GM18867 (cell line): ENCODE results near the gene VASH2.

ENCODE experiments used
- ATAC-seq: cut with Tn5 transposase; IDR thresholded peaks from one replicate; pipeline ENCODE4 v1.9.1; 2021; ENCODE audit warnings: mild to moderate bottlenecking, moderate library complexity; ENCODE audit not compliant: unreplicated experiment

The VASH2 gene

DNA sequence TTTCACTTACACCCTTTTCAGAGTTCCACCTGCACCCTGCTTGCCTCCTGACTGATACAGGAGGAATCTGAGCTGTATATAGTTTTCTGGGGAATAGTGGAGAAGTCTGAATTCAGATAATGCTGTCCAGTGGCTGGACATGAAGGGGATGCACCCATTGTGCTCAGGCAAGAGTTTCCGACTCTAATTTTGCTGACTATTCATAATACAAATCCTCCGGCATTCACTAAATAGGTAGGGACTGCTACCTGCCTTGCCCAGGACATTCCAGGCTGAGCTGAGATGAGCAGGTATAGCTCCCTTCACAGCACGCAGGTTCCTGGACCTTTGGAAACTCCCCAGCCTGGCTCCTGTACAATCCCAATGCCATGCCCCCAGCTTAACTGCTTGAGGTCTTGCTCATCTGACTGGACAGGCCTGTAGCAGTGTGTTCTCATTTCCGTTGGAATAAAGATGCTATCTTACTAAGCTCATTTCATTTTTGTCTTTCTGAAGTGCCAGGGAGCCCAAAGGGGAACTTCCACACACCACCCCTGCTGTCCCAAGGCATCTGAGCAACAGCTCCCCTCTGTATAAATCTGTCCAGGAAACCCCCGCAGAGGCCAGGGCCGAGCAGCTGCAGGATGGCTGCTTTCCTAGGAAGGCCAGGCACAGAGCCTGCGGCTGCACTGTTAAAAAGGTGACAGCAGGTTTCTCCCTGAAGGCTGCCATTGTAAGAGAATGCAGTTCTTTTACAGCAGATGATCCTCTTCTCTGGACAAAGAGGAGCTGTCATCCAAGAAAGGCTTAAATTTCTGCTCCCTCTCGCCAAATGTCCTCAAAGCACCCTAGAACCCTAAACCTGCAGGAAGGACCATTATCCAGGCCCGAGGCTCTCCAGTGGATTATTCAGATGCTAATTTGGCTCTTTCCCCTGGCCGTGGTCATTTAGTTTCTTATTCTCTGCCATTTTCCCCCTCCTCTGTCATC is 21.7 kb upstream of the VASH2 start:
- peak; percentile 58 for ATAC-seq

DNA sequence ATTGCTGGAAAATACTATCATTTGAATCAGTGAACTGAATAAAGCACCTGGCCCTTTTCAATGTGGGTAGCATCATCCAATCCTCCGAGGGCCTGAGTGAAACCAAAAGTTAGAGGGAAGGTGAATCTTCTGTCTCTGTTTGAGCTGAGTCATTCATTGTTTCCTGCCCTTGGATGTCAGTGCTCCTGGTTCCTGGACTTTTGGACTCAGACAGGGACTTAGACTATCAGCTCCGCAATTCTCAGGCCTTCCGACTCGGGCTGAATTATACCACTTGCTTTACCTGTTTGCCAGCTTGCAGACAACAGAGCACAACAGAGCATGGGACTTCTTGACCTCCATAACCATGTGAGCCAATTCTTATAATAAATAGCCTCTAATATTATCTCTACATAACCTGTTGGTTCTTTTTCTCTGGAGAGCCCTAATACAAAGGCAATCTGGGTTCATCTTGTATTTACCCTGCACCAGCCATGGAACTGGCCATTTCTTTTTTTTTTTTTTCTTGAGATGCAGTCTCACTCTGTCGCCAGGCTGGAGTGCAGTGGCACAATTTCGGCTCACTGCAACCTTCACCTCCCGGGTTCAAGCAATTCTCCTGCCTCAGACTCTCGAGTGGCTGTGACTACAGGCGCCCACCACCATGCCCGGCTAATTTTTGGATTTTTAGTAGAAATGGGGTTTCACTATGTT is 19.2 kb upstream of the VASH2 start:
- ATAC-seq, result no peak

DNA sequence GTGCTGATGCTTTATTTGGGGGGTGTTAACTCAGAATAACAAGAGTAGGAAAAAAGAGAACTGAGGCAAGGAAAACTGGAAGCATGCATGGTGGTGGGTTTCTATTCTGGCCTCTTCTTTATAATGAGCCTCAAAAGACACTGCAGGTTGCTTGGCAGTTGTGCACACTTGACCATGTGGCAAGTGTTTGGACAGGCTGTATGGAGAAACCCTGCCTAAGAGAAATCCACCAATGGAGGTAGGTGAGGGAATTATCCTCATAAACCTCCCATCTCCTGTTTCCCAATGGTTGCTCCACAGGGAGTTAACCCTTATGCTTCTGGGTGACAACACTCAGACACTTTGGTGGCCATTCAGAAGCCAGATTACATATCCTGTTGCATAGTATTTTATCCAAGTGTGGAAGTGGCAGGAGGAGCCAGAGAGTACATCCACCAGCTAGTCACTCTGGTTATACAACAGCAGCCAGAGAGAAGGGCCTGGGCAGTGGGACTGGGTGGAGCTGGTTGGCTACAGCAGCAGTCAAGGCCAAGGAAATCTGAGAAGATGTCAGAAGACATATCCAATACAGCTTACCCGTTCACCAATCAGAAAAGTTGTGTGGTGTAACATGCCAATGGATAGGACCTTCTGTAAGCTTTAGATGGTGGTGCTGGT is 16.4 kb upstream of the VASH2 start:
- no peak for ATAC-seq

DNA sequence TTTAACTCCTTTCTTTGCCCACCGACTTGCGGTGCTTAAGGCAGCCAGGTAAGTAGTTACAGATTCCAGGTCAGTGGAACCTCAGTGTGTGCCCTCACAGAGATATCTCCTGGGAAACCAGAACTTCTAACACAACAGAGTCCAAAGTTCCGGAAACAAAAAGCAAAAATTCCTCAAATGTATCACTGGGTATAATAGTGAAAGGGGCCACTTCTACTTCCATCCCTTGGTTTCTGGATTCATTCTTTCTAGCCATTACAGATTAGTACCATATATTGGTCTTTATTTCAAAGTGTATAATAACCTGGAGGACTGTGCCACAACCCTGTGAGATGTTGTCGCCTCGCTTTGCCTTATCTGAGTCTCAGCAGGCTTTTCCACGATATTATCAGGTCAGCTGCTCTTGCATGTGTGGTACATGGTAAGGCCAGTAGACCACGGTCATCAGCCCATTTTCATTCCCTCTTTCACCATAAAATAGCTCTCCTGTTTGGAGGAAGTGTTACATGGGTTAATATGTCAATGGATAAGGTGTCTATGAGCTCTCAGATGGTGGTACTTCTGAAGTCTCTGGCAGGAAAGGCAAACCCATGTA is 14.9 kb upstream of the VASH2 start:
- no peak for ATAC-seq

DNA sequence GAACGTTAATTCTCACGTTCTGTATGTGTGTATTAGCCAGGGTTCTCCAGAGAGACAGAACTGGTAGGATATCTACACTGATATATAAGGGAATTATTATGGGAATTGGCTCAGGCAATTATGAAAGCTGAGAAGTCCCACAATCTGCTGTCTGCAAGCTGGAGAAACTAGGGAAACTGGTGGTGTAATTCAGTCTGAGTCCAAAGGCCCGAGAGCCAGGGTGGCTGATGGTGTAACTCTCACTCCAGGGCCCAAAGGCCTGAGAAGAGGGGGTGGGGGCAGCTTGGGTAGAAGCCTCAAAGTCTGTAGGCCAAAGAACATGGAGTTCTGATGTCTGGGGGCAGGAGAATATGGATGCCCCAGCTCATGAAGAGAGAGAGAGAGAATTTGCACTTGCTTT is 13.3 kb upstream of the VASH2 start:
- no peak for ATAC-seq

DNA sequence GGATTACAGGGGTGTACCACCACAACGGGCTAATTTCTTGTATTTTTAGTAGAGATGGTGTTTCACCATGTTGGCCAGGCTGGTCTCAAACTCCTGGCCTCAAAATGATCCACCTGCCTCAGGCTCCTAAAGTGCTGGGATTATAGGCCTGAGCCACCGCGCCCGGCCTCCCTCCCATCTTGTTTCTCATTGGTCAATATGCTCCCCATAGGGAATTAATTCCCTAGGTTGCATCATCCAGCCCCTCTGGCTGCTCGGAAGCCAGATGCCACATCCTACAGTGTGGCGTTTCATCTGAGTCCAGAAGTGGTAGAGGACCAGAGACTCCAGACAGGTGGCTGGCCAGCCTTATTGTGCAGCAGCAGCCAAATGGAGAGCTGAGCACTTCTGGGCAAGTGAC is 11.5 kb upstream of the VASH2 start:
- ATAC-seq, result no peak

DNA sequence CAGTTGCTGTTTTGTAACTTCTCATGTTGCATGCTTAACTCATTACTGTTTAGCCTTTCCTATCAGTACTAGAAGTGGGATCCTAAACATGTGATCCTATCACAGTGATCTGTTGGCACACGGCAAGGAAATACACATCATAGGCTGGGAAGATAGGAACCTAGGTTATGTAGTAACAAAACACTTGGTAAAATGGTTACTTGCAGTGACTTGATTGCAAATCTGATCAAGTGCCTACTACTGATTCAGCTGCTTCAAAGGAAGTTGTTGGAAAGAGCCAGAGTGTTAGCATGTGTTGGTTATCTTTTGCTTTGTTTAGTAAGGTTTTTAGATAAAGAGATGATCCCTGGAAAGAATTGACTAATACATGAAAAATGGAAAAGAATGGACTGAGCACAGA is 8.9 kb upstream of the VASH2 start:
- ATAC-seq, result no peak

DNA sequence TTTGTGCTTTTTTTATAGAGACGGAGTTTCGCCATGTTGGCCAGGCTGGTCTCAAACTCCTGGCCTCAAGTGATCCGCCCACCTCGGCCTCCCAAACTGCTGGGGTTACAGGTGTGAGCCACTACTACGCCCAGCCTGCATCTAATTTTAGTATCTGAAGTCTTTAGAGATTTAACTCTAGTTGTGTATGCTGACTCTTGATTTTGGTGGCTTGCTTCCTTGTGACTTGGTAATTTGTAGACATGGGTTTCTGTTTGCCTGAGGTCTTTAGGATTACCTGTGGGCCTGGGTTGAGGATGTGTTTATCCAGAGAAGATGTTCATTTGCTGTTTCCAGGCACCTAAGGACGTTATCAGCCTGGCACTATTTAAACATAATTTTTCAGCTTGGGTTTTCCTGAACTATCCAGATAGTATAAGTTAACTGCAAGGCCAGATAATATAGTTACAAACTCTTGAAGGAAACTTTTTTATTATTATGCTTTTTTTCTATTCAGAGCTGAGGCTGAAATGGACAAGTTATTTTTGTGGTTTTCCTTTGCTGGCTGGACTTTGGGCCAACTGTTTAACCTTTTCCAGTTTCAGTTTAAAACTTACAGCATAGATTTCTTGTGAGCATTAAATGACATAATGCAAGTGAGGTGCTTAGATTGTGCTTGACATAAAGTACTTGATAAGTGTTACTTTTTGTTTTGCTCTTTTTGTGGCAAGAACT is 7.5 kb upstream of the VASH2 start:
- no peak for ATAC-seq

DNA sequence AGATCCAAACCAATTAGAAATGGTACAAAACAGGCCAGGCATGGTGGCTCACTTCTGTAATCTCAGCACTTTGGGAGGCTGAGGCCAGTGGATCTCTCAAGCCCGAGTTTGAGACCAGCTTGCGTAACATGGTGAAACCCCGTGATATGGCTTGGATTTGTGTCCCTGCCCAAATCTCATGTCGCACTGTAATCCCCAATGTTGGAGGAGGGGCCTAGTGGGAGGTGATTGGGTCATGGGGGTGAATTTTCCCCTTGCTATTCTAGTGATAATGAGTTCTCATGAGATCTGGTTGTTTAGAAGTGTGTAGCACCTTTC is 7.0 kb upstream of the VASH2 start:
- ATAC-seq, result no peak

DNA sequence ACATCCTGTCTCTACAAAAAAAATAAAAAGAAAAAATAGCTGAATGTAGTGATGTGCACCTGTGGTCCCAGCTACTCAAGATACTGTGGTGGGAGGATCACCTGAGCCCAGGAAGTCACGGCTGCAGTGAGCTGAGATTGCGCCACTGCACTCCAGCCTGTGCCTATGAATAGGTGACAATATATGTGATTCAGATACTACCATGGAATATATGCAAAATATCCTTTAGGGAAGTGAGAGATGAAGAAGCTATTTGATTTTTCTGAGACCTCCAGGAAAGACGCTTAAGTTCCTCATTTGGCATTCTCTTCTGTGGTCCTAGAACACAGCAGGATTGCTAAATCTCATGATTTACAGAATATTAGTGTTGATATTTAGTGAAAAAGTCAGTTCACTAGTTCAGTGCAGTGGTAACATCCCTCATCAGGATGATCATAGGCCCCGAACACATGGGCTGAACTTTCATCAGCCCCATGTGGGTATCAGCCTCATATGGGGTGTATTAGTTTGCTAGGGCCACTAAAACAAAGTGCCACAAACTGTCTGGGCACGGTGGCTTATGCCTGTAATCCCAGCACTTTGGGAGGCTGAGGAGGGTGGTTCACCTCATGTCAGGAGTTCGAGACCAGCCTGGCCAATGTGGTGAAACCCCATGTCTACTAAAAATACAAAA is 6.0 kb upstream of the VASH2 start:
- peak; percentile 45 for ATAC-seq

DNA sequence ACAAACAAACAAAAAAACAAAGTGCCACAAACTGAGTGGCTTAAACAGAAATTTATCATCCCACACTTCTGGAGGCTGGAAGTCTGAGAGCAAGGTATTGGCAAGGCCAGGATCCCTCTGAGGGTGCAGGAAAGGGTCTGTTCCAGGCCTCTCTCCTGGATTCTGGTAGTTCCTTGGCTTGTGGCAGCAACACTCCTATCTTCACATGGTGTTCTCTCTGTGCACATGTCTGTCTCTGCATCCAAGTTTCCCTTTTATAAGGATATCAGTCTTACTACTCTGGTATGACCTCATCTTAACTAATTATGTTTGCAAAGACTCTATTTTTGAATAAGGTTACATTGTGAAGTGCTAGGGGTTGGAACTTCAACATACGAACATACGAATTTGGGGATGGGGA is 5.3 kb upstream of the VASH2 start:
- no peak for ATAC-seq

DNA sequence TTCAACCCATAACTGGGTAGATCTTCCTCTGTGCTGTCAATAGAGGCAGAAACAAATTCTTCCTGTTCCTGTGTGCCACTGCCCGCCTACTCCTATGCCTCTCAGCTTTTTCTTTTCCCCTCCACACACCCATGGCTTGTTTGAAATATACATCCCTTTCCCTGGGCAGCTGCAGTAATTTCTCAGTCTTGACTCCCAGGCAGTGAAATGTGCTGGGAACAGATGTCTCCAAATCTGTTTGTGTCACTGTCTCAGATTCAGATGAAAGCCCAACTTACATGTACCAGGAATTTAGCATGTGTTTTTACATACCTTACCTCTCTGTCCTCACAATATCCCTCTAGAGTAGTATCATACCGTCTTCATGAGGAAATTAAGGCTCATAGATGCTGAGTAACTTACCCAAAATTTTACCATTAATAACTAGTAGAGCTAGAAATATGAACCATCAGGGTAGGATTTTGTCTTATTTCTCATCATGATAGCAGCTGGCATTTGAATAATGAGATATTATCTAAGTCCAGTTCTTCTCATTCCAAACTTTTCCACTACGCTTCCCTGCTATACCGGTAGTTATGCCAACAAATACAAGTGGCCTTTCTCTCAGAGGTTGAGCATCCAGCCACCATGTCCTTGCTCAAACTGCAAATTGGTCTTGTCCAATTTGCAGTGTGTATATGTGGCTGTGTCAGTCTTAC is 4.7 kb upstream of the VASH2 start:
- no peak for ATAC-seq

DNA sequence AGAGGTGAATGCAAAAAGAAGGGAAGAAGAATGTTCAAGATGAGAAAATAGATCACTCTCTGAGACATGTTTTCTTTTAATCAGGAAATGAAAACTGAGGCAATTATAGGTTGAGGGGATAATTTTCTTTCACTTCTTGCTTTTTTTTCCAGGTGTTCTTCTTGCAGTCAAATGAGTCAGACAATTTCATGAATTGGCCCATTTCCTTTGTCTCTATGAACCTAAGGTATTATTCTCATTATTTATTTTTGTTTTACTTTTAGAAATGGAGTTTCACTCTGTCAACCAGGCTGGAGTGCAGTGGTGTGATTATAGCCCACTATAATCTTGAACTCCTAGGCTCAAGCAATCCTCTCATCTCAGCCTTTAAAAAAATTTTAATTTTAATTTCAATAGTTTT is 3.5 kb upstream of the VASH2 start:
- ATAC-seq, result no peak

DNA sequence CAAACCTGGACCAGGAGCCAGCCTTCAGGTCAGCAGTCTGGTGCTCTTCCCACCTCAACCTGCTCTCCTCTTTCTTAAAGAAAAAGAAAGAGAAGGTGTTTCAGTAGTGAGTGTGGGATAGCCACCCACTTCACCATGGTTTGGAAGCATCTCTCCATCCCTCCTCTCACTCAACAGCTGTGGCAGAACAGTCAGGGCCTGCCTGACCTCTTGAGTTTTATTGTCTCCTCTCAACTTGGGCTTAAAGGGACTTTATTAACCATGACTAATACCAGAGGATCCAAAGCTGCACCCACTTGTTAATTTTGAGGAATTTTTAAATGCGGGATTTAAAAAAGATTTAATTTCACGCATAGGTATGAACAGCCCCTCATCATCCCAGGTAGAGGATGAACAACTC is 570 bp upstream of the VASH2 start:
- no peak for ATAC-seq

DNA sequence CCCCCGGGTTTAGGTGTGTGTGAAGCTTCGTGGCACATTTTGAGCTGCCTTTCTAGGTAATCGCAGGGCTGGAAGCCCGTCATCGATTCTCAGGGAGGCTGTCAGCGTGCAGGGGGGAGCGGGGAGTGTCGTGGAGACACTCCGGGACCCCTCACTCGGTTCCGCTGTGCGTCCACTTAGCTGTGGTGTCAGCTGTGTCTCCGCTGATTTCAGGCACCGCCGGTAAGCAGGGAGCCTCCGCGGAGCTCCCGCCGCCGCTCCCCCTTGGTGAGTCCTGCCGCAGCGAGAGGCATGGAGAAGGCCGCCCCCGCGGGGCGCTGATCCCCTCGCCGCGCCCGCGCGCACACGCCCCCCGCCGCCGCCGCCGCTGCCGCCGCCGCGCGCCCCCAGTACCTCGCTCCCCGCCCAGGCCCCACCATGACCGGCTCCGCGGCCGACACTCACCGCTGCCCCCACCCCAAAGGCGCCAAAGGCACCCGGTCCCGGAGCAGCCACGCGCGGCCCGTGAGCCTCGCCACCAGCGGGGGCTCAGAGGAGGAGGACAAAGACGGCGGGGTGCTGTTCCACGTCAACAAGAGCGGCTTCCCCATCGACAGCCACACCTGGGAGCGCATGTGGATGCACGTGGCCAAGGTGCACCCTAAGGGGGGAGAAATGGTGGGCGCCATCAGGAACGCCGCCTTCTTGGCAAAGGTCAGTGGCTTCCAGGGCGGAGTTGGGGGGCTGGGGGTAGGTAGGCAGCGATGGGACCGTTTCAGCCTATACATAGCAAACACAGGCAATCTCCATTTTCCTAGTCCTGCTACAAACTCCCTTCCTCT is 995 bp downstream of the VASH2 start:
- ATAC-seq, result peak; percentile 9

DNA sequence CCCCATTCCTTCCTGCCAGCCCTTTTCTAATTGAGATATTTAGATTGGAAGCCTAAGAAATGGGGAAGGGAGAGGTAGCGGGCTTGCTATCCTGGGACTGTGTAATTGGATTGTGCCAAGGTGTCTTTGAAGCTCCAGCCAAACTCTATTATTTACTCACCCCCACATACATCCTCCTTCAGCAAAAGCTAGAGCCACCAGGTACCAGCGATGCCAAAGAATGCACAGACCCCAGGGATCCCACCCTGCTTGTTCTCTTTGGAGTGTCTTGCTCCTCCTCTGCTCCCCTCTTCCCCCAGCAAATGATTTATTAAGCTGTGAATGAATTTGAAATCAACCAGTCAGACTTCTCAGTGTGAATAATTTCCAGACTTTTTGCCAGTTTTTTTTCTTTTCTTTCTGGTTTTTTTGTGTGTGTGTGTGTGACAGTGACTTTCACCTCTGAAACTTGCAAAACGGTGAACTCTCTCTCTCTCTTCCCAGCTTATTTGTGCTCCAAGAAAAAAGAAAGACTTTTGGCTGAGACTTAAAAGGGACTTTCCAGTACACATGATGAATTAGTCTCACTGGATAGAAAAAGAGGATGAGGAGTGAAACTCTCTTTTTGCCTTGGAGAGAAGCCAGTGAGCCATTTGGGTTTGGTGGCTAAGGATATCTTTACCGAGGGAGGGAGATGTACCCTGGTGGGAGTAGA is 1.8 kb downstream of the VASH2 start:
- ATAC-seq, result no peak

DNA sequence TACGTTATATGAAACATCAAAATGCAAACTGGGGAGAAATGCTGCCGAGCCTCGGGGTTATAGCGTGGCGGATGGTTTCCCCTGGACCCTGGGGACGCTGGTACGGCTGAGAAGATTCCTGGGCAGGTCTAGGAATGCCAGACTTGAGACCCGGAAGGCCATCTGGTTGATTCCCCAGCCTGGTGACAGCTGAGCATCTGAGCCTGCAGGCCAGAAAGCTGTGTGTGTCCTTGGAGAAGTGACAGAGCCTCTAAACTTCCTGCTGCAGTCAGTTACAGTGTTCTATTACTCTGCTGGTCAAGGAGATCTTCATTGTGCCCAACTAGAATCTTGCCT is 2.3 kb downstream of the VASH2 start:
- ATAC-seq, result no peak

DNA sequence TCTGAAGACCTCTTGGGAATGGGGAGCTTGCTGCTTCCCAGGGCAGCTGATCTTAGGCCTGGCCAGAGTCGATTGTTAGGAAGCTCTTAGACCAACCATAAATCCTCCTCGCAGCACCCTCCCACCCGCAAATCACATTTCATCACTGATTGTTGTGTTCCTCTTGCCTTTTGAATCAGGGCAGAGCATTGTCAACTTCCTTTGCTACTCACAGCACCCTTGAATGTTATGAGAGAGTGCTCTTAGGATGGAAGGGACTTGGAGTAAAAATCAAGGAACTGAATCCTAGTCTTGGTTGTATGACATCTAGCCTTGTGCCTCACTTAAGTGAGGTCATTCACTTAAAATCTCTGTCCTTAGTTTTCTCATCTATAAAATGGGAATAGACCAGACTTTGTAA is 3.0 kb downstream of the VASH2 start:
- ATAC-seq, result no peak
